GM19463 (cell line): ENCODE measurements around the gene HSD17B7.
A peak's percentile ranks its signal among the peaks of the same experiment; 100 is the strongest.

ENCODE experiments used
- ATAC-seq: cut with Tn5 transposase; IDR thresholded peaks from one replicate; pipeline ENCODE4 v1.9.1; 2021; ENCODE audit warnings: mild to moderate bottlenecking, moderate library complexity; ENCODE audit not compliant: unreplicated experiment

The HSD17B7 gene

DNA sequence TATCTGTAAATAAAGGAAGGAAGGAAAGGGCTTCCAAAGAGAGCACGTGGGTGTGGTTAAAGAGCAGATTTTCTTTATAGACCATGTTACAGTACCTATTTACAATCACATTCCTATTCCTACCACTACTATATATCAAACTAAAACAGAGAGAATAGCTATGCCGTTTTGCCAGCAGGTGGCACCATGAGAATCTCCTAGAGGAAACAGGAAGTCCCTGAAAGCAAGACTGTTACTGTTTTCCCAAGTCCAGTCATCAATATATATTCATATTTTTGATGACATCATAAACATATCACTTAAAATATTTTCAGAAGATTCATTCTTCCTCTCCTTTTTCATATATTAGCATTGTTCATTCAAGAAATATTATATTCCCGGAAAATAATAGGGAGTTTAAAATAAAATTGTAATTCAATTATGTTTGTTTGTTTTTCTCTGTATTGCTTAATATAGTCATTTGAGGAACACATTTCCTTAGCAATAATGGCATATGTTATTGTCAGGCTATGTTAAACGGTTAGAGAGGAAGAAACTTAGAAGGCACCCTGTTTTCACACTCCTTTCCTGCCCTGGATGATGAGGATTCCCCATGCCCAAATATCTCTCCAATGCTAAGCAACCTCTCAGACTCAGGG lies 63.9 kb downstream of the HSD17B7 start:
- ATAC-seq = peak; percentile 81

DNA sequence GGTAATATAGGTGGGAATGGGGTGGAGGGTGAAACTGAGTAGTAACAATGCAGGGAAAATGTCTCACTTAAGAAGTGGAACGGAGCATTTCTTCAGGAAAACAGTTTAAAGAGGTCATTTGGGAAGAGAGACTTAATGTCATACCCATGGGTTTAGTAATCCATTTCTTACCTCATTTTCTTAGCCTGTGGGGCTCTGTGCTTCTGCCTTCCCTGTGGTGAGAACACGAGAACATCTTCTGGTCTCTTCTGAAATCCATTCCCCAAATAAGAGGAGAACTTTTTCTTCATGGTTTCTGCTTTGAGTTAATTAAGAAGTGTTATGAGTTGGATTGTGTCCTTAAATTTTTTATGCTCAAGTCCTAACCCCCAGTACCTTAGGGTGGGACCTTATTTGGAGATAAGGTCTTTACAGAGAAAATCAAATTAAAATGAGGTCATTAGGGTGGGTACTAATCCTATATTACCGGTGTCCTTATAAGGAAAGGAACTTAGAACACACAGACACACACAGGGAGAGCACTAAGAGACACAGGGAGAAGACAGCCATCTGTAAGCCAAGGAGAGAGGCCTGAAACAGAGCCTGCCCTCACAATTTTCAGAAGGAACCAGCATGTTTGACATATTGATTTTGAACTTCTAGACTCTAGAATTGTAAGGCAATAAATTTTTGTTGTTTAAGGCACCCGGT lies 65.1 kb downstream of the HSD17B7 start:
- ATAC-seq = no peak

DNA sequence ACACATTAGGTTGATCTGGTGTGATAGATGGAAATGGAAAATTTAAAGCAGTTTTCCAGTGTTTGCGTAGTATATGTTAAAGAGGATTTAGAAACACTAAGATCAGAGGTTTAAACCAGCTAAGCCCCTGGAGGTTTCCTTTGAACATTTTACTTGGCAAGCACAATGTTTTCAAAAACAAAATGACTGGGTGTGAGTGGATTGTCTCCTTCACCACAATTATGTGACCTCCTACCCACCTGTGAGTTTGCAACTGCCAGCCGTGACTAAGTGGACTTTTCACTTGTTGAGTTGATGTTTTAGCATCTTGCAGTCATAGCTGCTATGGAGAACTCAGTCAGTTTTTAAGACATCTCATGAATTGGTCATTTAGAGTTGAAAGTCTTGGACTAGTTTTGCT lies 65.8 kb downstream of the HSD17B7 start:
- ATAC-seq = no peak

DNA sequence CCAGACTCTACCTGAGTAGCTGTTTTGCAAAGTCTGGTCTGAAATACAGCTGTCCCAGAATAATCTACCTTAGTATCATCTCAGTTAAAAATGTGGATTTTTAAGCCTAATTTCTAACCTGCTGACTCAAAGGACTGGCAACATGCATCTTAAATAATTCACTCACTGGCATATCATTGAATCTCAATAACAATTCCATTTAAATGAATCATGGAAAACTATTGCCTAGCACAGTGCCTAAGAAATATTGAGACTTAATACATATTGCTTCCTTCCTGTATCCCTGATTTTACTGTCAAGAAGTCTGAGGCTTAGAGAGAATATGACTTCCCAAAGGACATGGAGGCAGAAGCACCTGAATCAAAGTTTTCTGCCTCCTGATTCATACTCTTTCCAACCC lies 67.3 kb downstream of the HSD17B7 start:
- ATAC-seq = no peak

DNA sequence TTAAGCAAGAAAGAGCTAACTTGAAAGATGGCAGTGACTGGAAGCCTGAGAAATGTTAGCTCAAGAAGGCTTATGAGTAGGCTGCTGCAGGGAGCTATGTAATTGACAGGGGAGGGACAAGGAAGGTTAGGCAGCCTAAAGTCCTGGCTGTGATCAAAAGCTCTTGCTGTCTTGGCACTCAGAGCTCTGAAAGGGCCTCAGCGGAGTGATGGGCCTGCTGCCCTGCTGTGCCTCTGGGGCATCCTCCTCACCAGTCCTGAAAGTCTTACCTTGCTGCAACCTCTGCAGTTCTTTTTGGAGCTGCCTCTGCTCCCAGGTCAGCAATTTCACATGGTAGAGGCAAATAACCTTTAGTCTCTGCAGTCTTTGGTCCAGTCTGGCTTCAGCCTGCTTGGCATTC lies 68.7 kb downstream of the HSD17B7 start:
- ATAC-seq = no peak

DNA sequence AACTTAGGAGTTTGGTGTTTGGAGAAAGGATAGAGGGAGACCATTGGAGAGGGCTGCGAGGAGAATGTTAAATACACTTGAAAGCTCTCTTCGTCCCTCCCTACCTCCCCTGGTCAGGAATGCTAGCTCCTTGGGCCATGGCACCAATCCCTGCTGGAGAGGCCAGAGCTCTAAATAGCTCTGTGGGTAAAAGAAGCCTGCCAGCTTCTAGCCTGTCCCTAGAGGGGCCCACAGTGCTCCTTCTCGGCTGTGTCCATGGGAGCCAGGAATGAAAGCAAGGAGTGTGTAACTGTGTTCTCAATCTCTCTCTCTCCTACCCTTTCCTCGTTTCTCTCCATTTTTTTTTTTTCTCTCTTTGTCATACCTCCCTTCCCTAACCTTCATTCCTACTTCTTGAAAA lies 70.6 kb downstream of the HSD17B7 start, which contains the start of gene CCDC190:
TSS of gene CCDC190 (minus strand) at position 75 of the 400 bp plus-strand sequence. CDS start 1,529 bp downstream, outside the sequence.
- no peak for ATAC-seq

DNA sequence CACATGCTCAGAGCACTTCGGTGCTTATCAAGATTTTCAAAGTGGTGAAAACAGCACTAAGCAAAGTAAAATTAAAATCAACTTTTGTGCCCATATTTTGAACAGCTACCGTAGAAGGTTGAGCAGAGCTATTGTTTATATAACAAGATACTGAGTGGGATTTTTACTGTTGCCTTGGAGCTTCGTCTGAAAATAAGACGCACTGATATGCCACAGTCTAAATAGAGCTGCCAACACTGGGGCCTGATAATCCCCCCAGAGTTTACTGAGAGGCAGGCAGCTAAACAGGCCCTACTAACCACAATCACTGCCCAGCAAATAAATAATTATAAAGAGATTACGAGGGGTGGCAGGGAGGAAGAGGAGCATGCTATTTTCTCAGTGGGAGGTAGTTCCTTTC lies 71.1 kb downstream of the HSD17B7 start:
- no peak for ATAC-seq
